OCI-LY3 (cell line): ENCODE measurements around the gene A4GALT.

Source experiments
- H2AFZ ChIP-seq: fragments of 200-600, 300-600 bp; shearing (Covaris generic); 2 replicates; pipeline ENCODE4 v1.6.0; 2014; ENCODE audit warnings: antibody characterized with exemption, low read depth, low read length
- H3K27ac ChIP-seq: fragments of 200-600, 300-600 bp; sonication (generic); 2 replicates; pipeline ENCODE4 v1.5.1; 2014; ENCODE audit warnings: mild to moderate bottlenecking, low read length, moderate library complexity, mixed read lengths
- H3K27me3 ChIP-seq: fragments of 200-600, 300-600 bp; sonication (generic); 2 replicates; pipeline ENCODE4 v1.6.1; 2014; ENCODE audit warnings: low read depth, low read length, mixed read lengths
- H3K36me3 ChIP-seq: fragments of 200-600, 300-600 bp; sonication (generic); replicated peaks from 2 replicates; pipeline ENCODE3; 2014; ENCODE audit warnings: low read depth, low read length, mixed read lengths
- H3K4me1 ChIP-seq: fragments of 300-600, 200-600 bp; sonication (generic); 2 replicates; pipeline ENCODE4 v1.6.1; 2014; ENCODE audit warnings: low read length, mixed read lengths
- H3K4me2 ChIP-seq: fragments of 200-600, 300-600 bp; sonication (generic); 2 replicates; pipeline ENCODE4 v1.6.1; 2014; ENCODE audit warnings: low read length, mixed read lengths
- H3K4me3 ChIP-seq: fragments of 300-600, 200-600 bp; sonication (generic); 2 replicates; pipeline ENCODE4 v1.5.1; 2014; ENCODE audit warnings: antibody characterized with exemption, mild to moderate bottlenecking, low read length, moderate library complexity
- H3K79me2 ChIP-seq: fragments of 300-600, 200-600 bp; shearing (Covaris generic); 2 replicates; pipeline ENCODE4 v1.6.1; 2014; ENCODE audit warnings: mild to moderate bottlenecking, low read length, mixed read lengths
- H3K9ac ChIP-seq: fragments of 300-600, 200-600 bp; shearing (Covaris generic); 2 replicates; pipeline ENCODE4 v1.6.0; 2014; ENCODE audit warnings: mild to moderate bottlenecking, low read length, moderate library complexity
- H3K9me3 ChIP-seq: fragments of 200-600, 300-600 bp; shearing (Covaris generic); 2 replicates; pipeline ENCODE4 v1.6.1; 2014; ENCODE audit warnings: low read length, mixed read lengths; ENCODE audit not compliant: insufficient read depth
- H4K20me1 ChIP-seq: fragments of 200-600, 300-600 bp; sonication (generic); 2 replicates; pipeline ENCODE4 v1.6.1; 2016; ENCODE audit warnings: low read length, mixed read lengths; ENCODE audit not compliant: insufficient read depth
- CTCF ChIP-seq: fragments of 200-600, 300-600 bp; sonication (generic); IDR thresholded peaks from 2 replicates; pipeline ENCODE4 v1.5.1; 2014; ENCODE audit warnings: antibody characterized with exemption, low read length, low read depth
- EZH2phosphoT487 ChIP-seq: fragments of 200-600 bp; shearing (Covaris generic); IDR thresholded peaks from 2 replicates; pipeline ENCODE4 v1.6.1; 2018; ENCODE audit warnings: antibody characterized with exemption, mixed run types, low read depth

Gene A4GALT

GRCh38 chr22:42769238-42769573 lies 48.5 kb upstream of the A4GALT start:
- no peaks in the 10 kb centered on the region for H3K79me2 ChIP-seq
- H3K4me2 ChIP-seq, result peak overlapping the region; percentile 93
- peak overlapping the region; percentile 51 for H3K9ac ChIP-seq
- H3K9me3 ChIP-seq, result no peaks in the 10 kb centered on the region
- H3K27me3 ChIP-seq, result peaks cover 26% of the 10 kb centered on the region; the same call in 1 of the 2 replicates
- TF ChIP-seq EZH2phosphoT487, result no peak
- TF ChIP-seq CTCF, result no peak
- peak overlapping the region; percentile 74 for H3K4me3 ChIP-seq
- H3K36me3 ChIP-seq, result no peaks in the 10 kb centered on the region
- peak overlapping the region; percentile 15; the same call in 1 of the 2 replicates for H3K27ac ChIP-seq
- peaks cover 64% of the 10 kb centered on the region for H3K4me1 ChIP-seq
- H2AFZ ChIP-seq, result no peak overlapping the region
- no peaks in the 10 kb centered on the region for H4K20me1 ChIP-seq

GRCh38 chr22:42768385-42769035 lies 47.8 kb upstream of the A4GALT start:
- H3K27ac ChIP-seq, result no peak overlapping the region
- H3K4me2 ChIP-seq, result peak overlapping the region; percentile 93
- TF ChIP-seq CTCF (no peak), EZH2phosphoT487 (no peak)
- H3K36me3 ChIP-seq, result no peaks in the 10 kb centered on the region
- H3K27me3 ChIP-seq, result peaks cover 26% of the 10 kb centered on the region; the same call in 1 of the 2 replicates
- H3K9ac ChIP-seq, result no peak overlapping the region
- H2AFZ ChIP-seq, result no peak overlapping the region
- H4K20me1 ChIP-seq, result no peaks in the 10 kb centered on the region
- H3K79me2 ChIP-seq, result no peaks in the 10 kb centered on the region
- peaks cover 61% of the 10 kb centered on the region for H3K4me1 ChIP-seq
- no peaks in the 10 kb centered on the region for H3K9me3 ChIP-seq
- no peak overlapping the region for H3K4me3 ChIP-seq

- no peak overlapping the region for H3K27ac ChIP-seq
- H3K9me3 ChIP-seq, result no peaks in the 10 kb centered on the region
- no peaks in the 10 kb centered on the region for H4K20me1 ChIP-seq
Measured at GRCh38 chr22:42766860-42767259, 46.2 kb upstream of the A4GALT start.

GRCh38 chr22:42764895-42765363 lies 44.3 kb upstream of the A4GALT start:
- H3K27ac ChIP-seq, result no peak overlapping the region
- H2AFZ ChIP-seq, result peak overlapping the region; percentile 13; the same call in 1 of the 2 replicates
- H3K9me3 ChIP-seq, result no peaks in the 10 kb centered on the region
- H3K9ac ChIP-seq, result no peak overlapping the region; the same call in 1 of the 2 replicates
- no peaks in the 10 kb centered on the region for H3K79me2 ChIP-seq
- H3K4me1 ChIP-seq, result peaks cover 40% of the 10 kb centered on the region
- no peaks in the 10 kb centered on the region for H3K36me3 ChIP-seq
- no peaks in the 10 kb centered on the region for H4K20me1 ChIP-seq
- peak overlapping the region; percentile 55 for H3K4me2 ChIP-seq
- no peak for TF ChIP-seq CTCF
- TF ChIP-seq EZH2phosphoT487, result no peak
- peaks cover 8% of the 10 kb centered on the region; the same call in 1 of the 2 replicates for H3K27me3 ChIP-seq
- H3K4me3 ChIP-seq, result peak overlapping the region; percentile 10

More at GRCh38 chr22:42766860-42767259, 46.2 kb upstream of the A4GALT start:
- H3K79me2 ChIP-seq, result no peaks in the 10 kb centered on the region
- peaks cover 47% of the 10 kb centered on the region for H3K4me1 ChIP-seq
- H3K4me2 ChIP-seq, result no peak overlapping the region
- H3K4me3 ChIP-seq, result no peak overlapping the region
- TF ChIP-seq EZH2phosphoT487 (no peak), CTCF (no peak)
- no peak overlapping the region for H3K9ac ChIP-seq
- peaks cover 18% of the 10 kb centered on the region; the same call in 1 of the 2 replicates for H3K27me3 ChIP-seq
- H2AFZ ChIP-seq, result no peak overlapping the region
- H3K36me3 ChIP-seq, result no peaks in the 10 kb centered on the region
